ENCODE data around the gene ANTXR1.

The ANTXR1 gene

GRCh38 chr2:69114534-69114933 lies 101.6 kb downstream of the ANTXR1 start:
- Histone ChIP-seq H4K20me1 (ENCODE audit: insufficient read depth, low read length) (no peaks in the 10 kb centered on the region), H3K27me3 (ENCODE audit: insufficient read depth, low read length, poor library complexity) (no peaks in the 10 kb centered on the region), H3K79me2 (ENCODE audit: insufficient read depth, low read length) (no peaks in the 10 kb centered on the region), H3K4me1 (ENCODE audit: insufficient read depth, low read length) (no peaks in the 10 kb centered on the region), H3K36me3 (ENCODE audit: insufficient read depth, low read length) (no peaks in the 10 kb centered on the region), H3K9me3 (ENCODE audit: insufficient read depth, low read length, severe bottlenecking) (no peaks in the 10 kb centered on the region), H3K9ac (ENCODE audit: low read depth, low read length) (no peak overlapping the region), H2AFZ (ENCODE audit: low read depth, low read length) (no peak overlapping the region), H3K4me2 (ENCODE audit: insufficient read depth, low read length) (no peak overlapping the region), H3K27ac (ENCODE audit: low read length) (no peak overlapping the region), H3K4me3 (ENCODE audit: low read depth in 1 of 2, low read length in 2 of 2) (no peak overlapping the region)
- ATAC-seq (ENCODE audit: insufficient read depth, low read depth) (no peak), DNase-seq (no peak)
- no peak for TF ChIP-seq EZH2 (IDR thresholded peaks at IDR 0.05; ENCODE audit: borderline replicate concordance, low read depth, low read length, severe bottlenecking)
- TF ChIP-seq CTCF (IDR thresholded peaks at IDR 0.05; ENCODE audit: borderline replicate concordance, extremely low read depth, low read length, poor library complexity, severe bottlenecking): no peak

- DNase-seq: no peak
- H3K36me3 ChIP-seq (ENCODE audit: insufficient read depth, low read length): no peaks in the 10 kb centered on the region
- H4K20me1 ChIP-seq (ENCODE audit: insufficient read depth, low read length): no peaks in the 10 kb centered on the region
- no peak for ATAC-seq (ENCODE audit: insufficient read depth, low read depth)
- no peak overlapping the region for H2AFZ ChIP-seq (ENCODE audit: low read depth, low read length)
- no peak overlapping the region for H3K27ac ChIP-seq (ENCODE audit: low read length)
- H3K79me2 ChIP-seq (ENCODE audit: insufficient read depth, low read length): no peaks in the 10 kb centered on the region
- H3K9me3 ChIP-seq (ENCODE audit: insufficient read depth, low read length, severe bottlenecking): no peaks in the 10 kb centered on the region
- no peak overlapping the region for H3K4me3 ChIP-seq (ENCODE audit: low read depth in 1 of 2, low read length in 2 of 2)
- no peaks in the 10 kb centered on the region for H3K4me1 ChIP-seq (ENCODE audit: insufficient read depth, low read length)
- no peak for TF ChIP-seq CTCF (IDR thresholded peaks at IDR 0.05; ENCODE audit: borderline replicate concordance, extremely low read depth, low read length, poor library complexity, severe bottlenecking)
- TF ChIP-seq EZH2 (IDR thresholded peaks at IDR 0.05; ENCODE audit: borderline replicate concordance, low read depth, low read length, severe bottlenecking): no peak
- no peak overlapping the region for H3K4me2 ChIP-seq (ENCODE audit: insufficient read depth, low read length)
- H3K9ac ChIP-seq (ENCODE audit: low read depth, low read length): no peak overlapping the region
- no peaks in the 10 kb centered on the region for H3K27me3 ChIP-seq (ENCODE audit: insufficient read depth, low read length, poor library complexity)
Observed at GRCh38 chr2:69116438-69116837, 103.5 kb downstream of the ANTXR1 start.

GRCh38 chr2:69118609-69119008 lies 105.6 kb downstream of the ANTXR1 start:
- Histone ChIP-seq H3K27ac (ENCODE audit: low read length) (no peak overlapping the region), H3K36me3 (ENCODE audit: insufficient read depth, low read length) (peaks cover 7% of the 10 kb centered on the region), H4K20me1 (ENCODE audit: insufficient read depth, low read length) (no peaks in the 10 kb centered on the region), H3K9ac (ENCODE audit: low read depth, low read length) (no peak overlapping the region), H3K4me3 (ENCODE audit: low read depth in 1 of 2, low read length in 2 of 2) (no peak overlapping the region), H3K27me3 (ENCODE audit: insufficient read depth, low read length, poor library complexity) (no peaks in the 10 kb centered on the region), H3K9me3 (ENCODE audit: insufficient read depth, low read length, severe bottlenecking) (no peaks in the 10 kb centered on the region), H3K79me2 (ENCODE audit: insufficient read depth, low read length) (no peaks in the 10 kb centered on the region), H2AFZ (ENCODE audit: low read depth, low read length) (no peak overlapping the region), H3K4me1 (ENCODE audit: insufficient read depth, low read length) (no peaks in the 10 kb centered on the region), H3K4me2 (ENCODE audit: insufficient read depth, low read length) (no peak overlapping the region)
- ATAC-seq (ENCODE audit: insufficient read depth, low read depth): no peak
- TF ChIP-seq CTCF (IDR thresholded peaks at IDR 0.05; ENCODE audit: borderline replicate concordance, extremely low read depth, low read length, poor library complexity, severe bottlenecking) (no peak), EZH2 (IDR thresholded peaks at IDR 0.05; ENCODE audit: borderline replicate concordance, low read depth, low read length, severe bottlenecking) (no peak)
- no peak for DNase-seq

Data from DND-41 (cell line).